ENCODE measurements around the gene POMGNT2.
"Not testable (repeated sequence)": the region's sequence is repeated elsewhere in the genome, so short reads cannot be mapped to it uniquely, and the experiment has no call there.

Gene POMGNT2

GRCh38 chr3:43075904-43076661 is 29.8 kb downstream of the POMGNT2 start:
- DNase-seq = no peak

- no peak for DNase-seq
Observed at GRCh38 chr3:43074901-43075689, 30.8 kb downstream of the POMGNT2 start.

GRCh38 chr3:43074482-43074881 is 31.4 kb downstream of the POMGNT2 start:
- no peak for DNase-seq

- no peak for DNase-seq
Observed at GRCh38 chr3:43073836-43074220, 32.1 kb downstream of the POMGNT2 start.

GRCh38 chr3:43073116-43073835 is 32.6 kb downstream of the POMGNT2 start:
- no peak for DNase-seq

GRCh38 chr3:43072361-43072760 is 33.5 kb downstream of the POMGNT2 start:
- DNase-seq = no peak

GRCh38 chr3:43071313-43071893 is 34.5 kb downstream of the POMGNT2 start:
- DNase-seq = no peak

GRCh38 chr3:43070670-43071069 is 35.2 kb downstream of the POMGNT2 start:
- not testable (repeated sequence) for DNase-seq

GRCh38 chr3:43063114-43063513 is 42.8 kb downstream of the POMGNT2 start:
- DNase-seq = no peak

GRCh38 chr3:43062564-43063040 is 43.3 kb downstream of the POMGNT2 start:
- no peak for DNase-seq

- DNase-seq = no peak
Observed at GRCh38 chr3:43062040-43062563, 43.8 kb downstream of the POMGNT2 start.

GRCh38 chr3:43061101-43061895 is 44.6 kb downstream of the POMGNT2 start:
- DNase-seq = no peak

GRCh38 chr3:43059456-43059855 is 46.4 kb downstream of the POMGNT2 start:
- no peak for DNase-seq

GRCh38 chr3:43055806-43056770 is 49.8 kb downstream of the POMGNT2 start:
- DNase-seq = peak; percentile 40

- no peak for DNase-seq
Observed at GRCh38 chr3:43055393-43055792, 50.5 kb downstream of the POMGNT2 start.

- DNase-seq = no peak
Observed at GRCh38 chr3:43054754-43055153, 51.1 kb downstream of the POMGNT2 start.

- DNase-seq = no peak
Observed at GRCh38 chr3:43053291-43053690, 52.6 kb downstream of the POMGNT2 start.

- no peak for DNase-seq
Observed at GRCh38 chr3:43048470-43048869, 57.4 kb downstream of the POMGNT2 start.

- DNase-seq = no peak
Observed at GRCh38 chr3:43046583-43046982, 59.3 kb downstream of the POMGNT2 start.

- not testable (repeated sequence) for DNase-seq
Observed at GRCh38 chr3:43045079-43045478, 60.8 kb downstream of the POMGNT2 start.

- DNase-seq = no peak
Observed at GRCh38 chr3:43043793-43044192, 62.1 kb downstream of the POMGNT2 start.
